Vagina (tissue), 2 donors: ENCODE measurements around the gene GUCA1C. TPM values are rescaled to one million over a fixed set of nuclear protein-coding genes. Genes with fewer than 3 reads are reported as not detected.

ENCODE experiments used
- DNase-seq, 2 donors: peaks; one replicate each; pipeline ENCODE4 v3.0.0-alpha.2; 2017; ENCODE audit errors: extremely low spot score in 2 of 2
- H3K27ac ChIP-seq: fragments of 200-600 bp; sonication (generic); one replicate; pipeline ENCODE4 v1.5.1; 2019
- H3K27me3 ChIP-seq: fragments of 200-600 bp; sonication (generic); one replicate; pipeline ENCODE4 v1.5.1; 2019
- H3K36me3 ChIP-seq, 2 donors: fragments of 200-600 bp; sonication (generic); one replicate each; pipeline ENCODE4 v1.5.1; 2017 to 2019
- H3K4me1 ChIP-seq: fragments of 200-600 bp; sonication (generic); one replicate; pipeline ENCODE4 v1.5.1; 2019
- H3K4me3 ChIP-seq, 2 donors: fragments of 200-600 bp; sonication (generic); 1 replicate in 1 of 2; 2 replicates in 1 of 2; pipeline ENCODE4 v1.5.1; 2016 to 2019
- H3K9me3 ChIP-seq: fragments of 200-600 bp; sonication (generic); one replicate; pipeline ENCODE4 v1.5.1; 2019
- CTCF ChIP-seq, 3 experiments: fragments of 450-650 bp in 2 of 3; fragments of 200-600 bp in 1 of 3; sonication (generic) in 1 of 3; IDR thresholded peaks; one replicate each; pipeline ENCODE4 v1.5.1; 2017 to 2019; ENCODE audit warnings: antibody characterized with exemption in 3 of 3, mild to moderate bottlenecking in 2 of 3, moderate library complexity in 2 of 3
- POLR2A ChIP-seq, 2 donors: fragments of 450-650 bp; IDR thresholded peaks; one replicate each; pipeline ENCODE4 v1.6.1; 2017; ENCODE audit warnings: antibody characterized with exemption in 2 of 2, mild to moderate bottlenecking in 2 of 2, moderate library complexity in 2 of 2
- POLR2AphosphoS5 ChIP-seq, 2 donors: sonication (generic); formaldehyde crosslinking; IDR thresholded peaks; one replicate each; pipeline ENCODE4 v1.9.0; 2017; ENCODE audit warnings: antibody characterized with exemption in 2 of 2, mild to moderate bottlenecking in 2 of 2, low read depth in 1 of 2; ENCODE audit not compliant: insufficient read depth in 1 of 2
- intact Hi-C: fragments of 100-400 bp; cut with DNase I; formaldehyde crosslinking; loops from one replicate; pipeline ENCODE4 v1.15.1; 2023
- total RNA-seq: library from RNA; depleted of rRNA; stranded (reverse); fragments of >200 nt; gene quantifications from one replicate; pipeline ENCODE4 v1.2.3, GENCODE V29; 2016

The GUCA1C gene
- total RNA-seq, 1 donor from 2014 or later: not detected

GRCh38 chr3:108882762-108883161 is 70.9 kb downstream of the GUCA1C start:
- no peak for TF ChIP-seq CTCF (IDR thresholded peaks at IDR 0.05)
- TF ChIP-seq POLR2AphosphoS5 (IDR thresholded peaks at IDR 0.05; ENCODE audit: insufficient read depth in 1 of 2, low read depth in 1 of 2): no peak
- no peak for TF ChIP-seq POLR2A (IDR thresholded peaks at IDR 0.05)
- Histone ChIP-seq H3K4me1 (no peaks in the 10 kb centered on the region), H3K4me3 (no peak overlapping the region), H3K27ac (no peak overlapping the region), H3K36me3 (no peaks in the 10 kb centered on the region), H3K27me3 (no peaks in the 10 kb centered on the region), H3K9me3 (no peaks in the 10 kb centered on the region)
- intact Hi-C loops: no loop called here
- DNase-seq: no peak

GRCh38 chr3:108879915-108880314 is 73.8 kb downstream of the GUCA1C start:
- TF ChIP-seq POLR2AphosphoS5 (IDR thresholded peaks at IDR 0.05; ENCODE audit: insufficient read depth in 1 of 2, low read depth in 1 of 2) (no peak), CTCF (IDR thresholded peaks at IDR 0.05) (no peak), POLR2A (IDR thresholded peaks at IDR 0.05) (no peak)
- H3K9me3 ChIP-seq: no peaks in the 10 kb centered on the region
- no peaks in the 10 kb centered on the region for H3K4me1 ChIP-seq
- no peak overlapping the region for H3K27ac ChIP-seq
- intact Hi-C loops: no loop called here
- no peaks in the 10 kb centered on the region for H3K27me3 ChIP-seq
- DNase-seq: no peak
- H3K36me3 ChIP-seq: no peaks in the 10 kb centered on the region
- no peak overlapping the region for H3K4me3 ChIP-seq

GRCh38 chr3:108877901-108878300 is 75.8 kb downstream of the GUCA1C start:
- Histone ChIP-seq H3K9me3 (no peaks in the 10 kb centered on the region), H3K36me3 (no peaks in the 10 kb centered on the region), H3K4me1 (no peaks in the 10 kb centered on the region), H3K27me3 (no peaks in the 10 kb centered on the region), H3K4me3 (no peak overlapping the region), H3K27ac (no peak overlapping the region)
- no peak for DNase-seq
- intact Hi-C loops: no loop called here
- TF ChIP-seq POLR2A (IDR thresholded peaks at IDR 0.05) (no peak), POLR2AphosphoS5 (IDR thresholded peaks at IDR 0.05; ENCODE audit: insufficient read depth in 1 of 2, low read depth in 1 of 2) (no peak), CTCF (IDR thresholded peaks at IDR 0.05) (no peak)

GRCh38 chr3:108863799-108864135 is 89.9 kb downstream of the GUCA1C start:
- H3K27ac ChIP-seq: no peak overlapping the region
- no peaks in the 10 kb centered on the region for H3K9me3 ChIP-seq
- DNase-seq: no peak
- intact Hi-C loops: no loop called here
- TF ChIP-seq CTCF (IDR thresholded peaks at IDR 0.05) (no peak), POLR2AphosphoS5 (IDR thresholded peaks at IDR 0.05; ENCODE audit: insufficient read depth in 1 of 2, low read depth in 1 of 2) (no peak), POLR2A (IDR thresholded peaks at IDR 0.05) (no peak)
- no peak overlapping the region for H3K4me3 ChIP-seq
- no peaks in the 10 kb centered on the region for H3K36me3 ChIP-seq
- H3K27me3 ChIP-seq: no peaks in the 10 kb centered on the region
- no peaks in the 10 kb centered on the region for H3K4me1 ChIP-seq

- Histone ChIP-seq H3K36me3 (no peaks in the 10 kb centered on the region), H3K4me3 (no peak overlapping the region), H3K4me1 (no peaks in the 10 kb centered on the region), H3K9me3 (no peaks in the 10 kb centered on the region), H3K27me3 (no peaks in the 10 kb centered on the region), H3K27ac (no peak overlapping the region)
- no peak for DNase-seq
- intact Hi-C loops: no loop called here
- TF ChIP-seq POLR2AphosphoS5 (IDR thresholded peaks at IDR 0.05; ENCODE audit: insufficient read depth in 1 of 2, low read depth in 1 of 2) (no peak), POLR2A (IDR thresholded peaks at IDR 0.05) (no peak)
These were observed 90.5 kb downstream of the GUCA1C start for GRCh38 chr3:108862865-108863798.
